GM12801 (cell line): Measurements from ENCODE around the gene SHD.

Source experiments
- CTCF ChIP-seq: IDR thresholded peaks from one replicate; pipeline ENCODE4 v1.5.1; 2011; ENCODE audit warnings: control low read depth; ENCODE audit not compliant: insufficient read length; ENCODE audit errors: extremely low read depth

The SHD gene

GRCh38 chr19:4329858-4330257 lies 50.8 kb downstream of the SHD start:
- no peak for TF ChIP-seq CTCF

GRCh38 chr19:4334929-4335570 lies 56.0 kb downstream of the SHD start:
- no peak for TF ChIP-seq CTCF

- TF ChIP-seq CTCF: no peak
Measured at GRCh38 chr19:4337906-4338440, 58.9 kb downstream of the SHD start.

- TF ChIP-seq CTCF: no peak
Measured at GRCh38 chr19:4338441-4339355, 59.6 kb downstream of the SHD start, which contains the start of gene STAP2. TSS of gene STAP2 (minus strand) at chr19:4338827. CDS start at chr19:4338753, 74 bp downstream.
